Muscle of arm (tissue), 12 donors: ENCODE data around the gene CCDC175. TPM values are rescaled to one million over a fixed set of nuclear protein-coding genes. Genes with fewer than 3 reads are reported as not detected.
A peak's percentile ranks its signal among the peaks of the same experiment; 100 is the strongest.

Source experiments
- DNase-seq: peaks from one replicate; pipeline ENCODE4 v3.0.0-alpha.2; 2013
- polyA plus RNA-seq, 12 donors: library from polyadenylated mRNA; unstranded; fragments of 120-200 nt; gene quantifications; one replicate each; pipeline ENCODE4 v1.2.1, GENCODE V29; 2013; ENCODE audit not compliant: insufficient read length in 12 of 12

Gene CCDC175
- polyA plus RNA-seq, 12 donors, result not detected

DNA sequence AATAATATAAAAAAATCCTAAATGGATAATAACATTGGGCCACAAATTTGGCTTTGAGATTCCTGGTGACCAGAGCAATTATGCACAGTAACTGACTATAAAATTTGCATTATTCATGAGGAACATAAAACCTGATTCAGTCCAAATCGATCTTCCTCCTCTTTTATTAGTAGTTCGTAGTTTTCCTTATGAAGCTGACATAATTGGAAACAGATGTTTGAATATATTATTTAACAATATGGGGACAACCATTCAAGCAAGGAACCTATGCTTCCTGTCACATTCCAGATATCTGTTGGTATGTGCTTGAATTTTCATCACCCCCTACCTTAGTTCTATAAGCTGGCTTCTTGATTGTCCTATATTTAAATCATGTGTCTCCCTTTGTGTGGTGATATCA is 34.9 kb downstream of the CCDC175 start:
- no peak for DNase-seq

- DNase-seq, result no peak
These were observed 35.8 kb downstream of the CCDC175 start for GRCh38 chr14:59540852-59541251.

DNA sequence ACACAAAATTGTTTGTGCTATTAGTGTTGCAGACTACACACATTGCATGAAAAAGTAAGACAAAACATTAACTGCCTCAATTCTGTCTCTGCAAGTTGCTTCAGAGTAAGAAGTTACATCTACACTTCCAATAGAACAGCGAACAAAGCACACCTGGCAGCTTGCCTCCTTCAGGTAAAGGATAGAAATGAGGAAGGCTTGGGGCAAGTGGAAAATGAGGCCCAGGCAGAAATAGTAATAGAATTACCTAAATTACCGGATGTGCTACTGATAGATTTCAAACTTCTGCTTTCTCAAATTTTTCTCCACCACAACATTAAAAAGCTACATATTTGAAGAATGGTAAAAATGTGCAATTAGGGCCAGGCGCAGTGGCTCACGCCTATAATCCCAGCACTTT is 37.7 kb downstream of the CCDC175 start:
- DNase-seq, result no peak

DNA sequence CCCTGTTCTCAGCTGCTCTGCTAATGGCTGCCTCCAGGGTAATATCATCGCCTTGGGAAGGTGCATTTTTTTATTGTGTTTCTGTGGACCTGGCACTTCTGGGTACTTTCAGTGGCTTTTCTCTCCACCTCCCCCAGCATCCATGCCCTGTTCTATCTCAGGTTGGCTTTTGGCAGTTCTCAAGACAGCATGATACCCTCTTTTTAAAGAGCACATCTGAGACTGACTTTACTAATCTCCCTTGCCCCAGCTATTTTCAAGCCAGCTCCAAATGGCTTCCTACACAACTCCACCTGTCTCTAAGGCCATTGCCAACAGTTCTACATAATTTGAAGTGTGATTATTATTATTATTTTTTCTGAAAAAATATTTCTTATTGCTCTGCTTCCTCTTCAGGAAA is 39.1 kb downstream of the CCDC175 start:
- no peak for DNase-seq

DNA sequence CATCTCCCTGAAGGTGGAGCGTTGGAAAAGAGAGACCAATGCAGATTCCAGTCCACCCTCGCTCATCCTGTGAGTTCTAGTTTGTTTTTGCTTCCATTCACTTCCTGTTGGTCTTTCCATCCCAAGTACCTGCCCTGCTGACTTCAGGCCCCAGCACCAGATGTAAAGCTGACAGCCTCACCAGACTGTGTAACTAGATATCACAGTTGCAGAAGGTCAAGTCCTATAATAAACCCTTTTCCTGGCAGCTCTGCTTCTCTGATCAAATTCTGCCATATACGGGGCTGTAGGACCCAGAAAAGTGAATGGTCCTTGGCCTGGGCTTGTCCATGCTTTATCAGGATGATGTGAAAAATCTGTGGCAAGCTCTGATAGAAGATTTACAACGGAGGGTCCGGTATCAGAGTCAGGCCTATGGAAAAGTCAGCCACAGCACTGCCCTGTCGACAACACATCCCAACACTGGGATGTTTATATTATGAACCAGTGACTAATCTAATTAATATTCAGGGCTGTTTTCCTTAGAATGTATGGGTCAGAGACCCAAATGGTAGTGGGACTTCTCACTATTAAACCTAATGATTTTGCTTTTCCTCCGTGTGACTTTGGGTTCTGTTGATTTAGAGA is 42.1 kb downstream of the CCDC175 start:
- no peak for DNase-seq

- DNase-seq, result no peak
These were observed 44.2 kb downstream of the CCDC175 start for GRCh38 chr14:59532419-59532818.

DNA sequence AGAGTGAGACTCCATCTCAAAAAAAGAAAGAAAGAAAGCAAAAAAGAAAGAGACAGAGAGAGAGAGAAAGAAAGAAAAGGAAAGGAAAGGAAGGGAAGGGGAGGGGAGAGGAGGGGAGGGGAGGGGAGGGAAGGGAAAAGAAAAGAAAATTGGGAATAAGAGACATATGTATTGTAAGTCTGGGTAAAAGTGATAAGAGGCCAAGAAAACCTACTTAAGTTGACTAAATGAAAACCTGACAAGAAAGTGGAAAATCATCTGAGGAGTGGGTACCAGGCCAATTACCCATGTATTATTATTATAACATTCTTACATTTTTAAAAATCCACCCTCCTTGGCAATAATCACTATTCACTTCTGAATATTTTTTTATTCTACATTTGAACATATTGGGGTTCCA is 46.3 kb downstream of the CCDC175 start:
- DNase-seq, result no peak

GRCh38 chr14:59529189-59529588 is 47.4 kb downstream of the CCDC175 start:
- DNase-seq, result no peak

DNA sequence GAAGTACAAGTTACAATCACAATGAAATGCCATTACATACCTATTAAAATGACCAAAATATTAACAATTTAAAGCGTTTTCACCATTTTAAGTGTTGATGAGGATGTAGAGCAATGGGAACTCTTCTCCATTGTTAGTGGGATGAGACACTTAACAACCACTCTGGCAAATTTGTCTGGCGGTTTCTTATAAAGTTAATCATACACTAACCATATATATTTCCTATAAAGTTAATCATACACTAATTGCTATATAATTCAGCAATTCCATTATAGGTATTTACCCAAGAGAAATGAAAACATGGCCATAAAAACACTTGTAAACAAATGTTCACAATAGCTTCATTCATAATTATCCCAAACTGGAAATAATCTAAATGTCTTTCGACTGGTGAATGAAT is 56.4 kb downstream of the CCDC175 start:
- DNase-seq, result no peak

- no peak for DNase-seq
These were observed 64.6 kb downstream of the CCDC175 start for GRCh38 chr14:59511916-59512575.

GRCh38 chr14:59510966-59511365 is 65.6 kb downstream of the CCDC175 start:
- no peak for DNase-seq

DNA sequence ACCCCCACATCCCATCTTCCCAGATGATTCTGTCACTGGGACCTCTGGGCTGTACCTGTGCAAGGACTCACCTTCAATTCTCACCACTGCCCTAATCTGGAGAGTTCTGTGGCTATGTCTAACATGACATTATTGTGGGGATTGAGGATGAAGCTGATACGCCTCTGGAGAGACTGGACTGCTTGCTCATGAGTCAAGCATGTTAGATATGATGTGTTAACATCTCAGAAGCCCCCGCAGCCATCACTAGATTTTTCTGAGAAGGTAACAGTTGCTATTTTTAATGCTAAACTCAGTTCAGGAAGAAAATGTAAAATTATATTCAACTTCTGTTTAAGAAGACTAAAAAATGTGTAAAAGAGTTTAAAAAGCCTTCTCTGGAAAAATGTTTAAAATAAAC is 66.6 kb downstream of the CCDC175 start:
- no peak for DNase-seq

- no peak for DNase-seq
These were observed 67.5 kb downstream of the CCDC175 start for GRCh38 chr14:59509101-59509500.

DNA sequence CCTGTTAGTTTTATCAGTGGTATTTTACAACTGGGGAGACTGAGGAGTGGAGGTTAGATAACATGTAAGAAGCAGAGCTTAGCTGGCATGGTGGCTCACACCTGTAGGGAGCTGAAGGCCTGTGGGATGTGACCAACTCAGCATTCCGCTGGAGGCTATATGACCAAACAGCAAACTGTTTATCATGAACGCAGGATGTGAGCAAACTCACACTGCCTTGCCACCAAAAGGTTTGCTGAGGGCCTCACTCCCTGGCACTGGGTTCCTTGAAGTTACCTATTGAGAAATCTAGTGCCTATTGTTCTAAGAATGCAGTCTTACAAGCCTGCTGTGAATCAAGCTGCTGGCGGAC is 68.9 kb downstream of the CCDC175 start:
- DNase-seq, result no peak

DNA sequence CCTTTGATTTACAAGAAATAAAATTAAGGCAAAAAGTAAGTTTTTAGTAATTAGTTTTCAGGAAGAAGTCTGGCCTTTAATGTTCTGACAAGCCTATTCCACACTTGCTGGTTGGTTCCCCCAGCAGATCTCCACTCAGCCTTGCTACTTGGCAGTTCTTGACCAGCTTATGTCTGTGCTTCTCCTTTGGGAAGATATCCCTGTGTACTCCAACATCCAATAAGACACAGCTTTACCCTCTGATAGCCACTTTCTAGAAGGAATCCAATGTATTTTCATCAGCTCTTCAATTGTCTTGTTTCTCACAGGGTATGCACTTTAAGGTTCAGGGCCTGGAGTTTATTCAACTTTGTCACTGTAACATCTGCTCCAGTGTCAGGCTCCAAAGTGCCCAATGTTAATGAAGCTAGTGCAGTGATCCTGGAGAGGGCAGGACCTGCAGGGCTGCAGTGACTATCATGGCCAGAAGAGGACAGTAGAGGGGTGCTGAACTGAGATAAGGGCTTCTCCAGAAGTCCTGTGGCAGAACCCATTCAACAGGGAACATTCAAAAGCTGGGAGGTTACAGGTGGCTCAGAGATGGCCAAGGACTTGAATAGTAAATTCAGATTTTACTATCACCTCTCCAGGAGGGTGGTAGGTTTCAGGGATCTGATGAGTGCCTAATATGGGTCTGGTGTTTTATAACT is 69.4 kb downstream of the CCDC175 start:
- DNase-seq, result peak; percentile 26

- DNase-seq, result no peak
These were observed 73.4 kb downstream of the CCDC175 start for GRCh38 chr14:59503256-59503655.

- DNase-seq, result no peak
These were observed 75.9 kb downstream of the CCDC175 start for GRCh38 chr14:59500732-59501131.

DNA sequence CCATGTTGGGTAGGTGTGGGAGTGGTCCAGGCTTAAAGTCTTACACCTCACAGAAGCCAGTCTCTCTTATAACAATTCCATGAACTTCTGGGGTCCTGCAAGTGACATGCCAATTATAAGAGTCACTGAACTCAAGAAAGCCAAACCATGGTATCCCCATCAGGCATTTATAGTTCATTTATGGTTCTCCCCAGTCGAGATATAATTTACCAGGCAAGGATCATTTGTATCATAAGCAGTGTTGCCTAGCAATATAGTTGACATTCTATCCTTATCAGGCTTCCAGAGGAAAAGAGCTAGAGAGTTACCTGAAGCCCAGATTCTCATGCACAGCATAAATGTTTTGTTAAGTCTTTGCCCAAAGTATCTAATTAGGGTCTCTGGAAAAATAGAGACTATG is 84.2 kb downstream of the CCDC175 start:
- no peak for DNase-seq

GRCh38 chr14:59490756-59491155 is 85.9 kb downstream of the CCDC175 start:
- no peak for DNase-seq

DNA sequence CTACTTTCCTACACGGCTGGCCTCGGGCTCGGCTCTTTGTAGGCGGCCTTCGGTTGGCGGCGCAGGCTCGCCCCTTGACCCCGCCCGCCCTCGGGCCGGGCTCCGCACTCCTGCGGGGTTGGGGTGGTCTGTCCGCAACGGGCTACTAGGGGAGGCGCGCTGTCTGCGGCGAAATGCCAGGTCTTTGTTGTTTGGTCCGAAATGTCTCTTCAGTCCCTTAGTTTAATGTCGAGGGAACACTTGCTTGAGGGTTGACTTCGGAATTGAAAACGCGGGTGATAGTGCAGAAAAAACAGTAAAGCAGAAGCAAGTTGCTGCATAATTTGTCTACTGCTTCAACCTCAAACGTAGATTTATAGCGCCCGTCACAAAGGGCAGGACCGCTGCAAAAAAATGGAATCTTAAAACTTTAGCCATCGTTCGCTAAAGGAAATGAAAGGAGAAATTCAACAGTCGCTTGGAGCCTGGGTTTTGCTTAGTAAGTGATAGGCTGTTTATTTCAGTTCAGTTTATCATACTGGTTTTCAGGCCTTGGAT is 91.9 kb downstream of the CCDC175 start:
- no peak for DNase-seq

- peak; percentile 97 for DNase-seq
These were observed 92.6 kb downstream of the CCDC175 start, which contains the start of the genes JKAMP and L3HYPDH for GRCh38 chr14:59483819-59484638. JKAMP (plus strand) TSS chr14:59484517; CDS start chr14:59484590, 73 bp downstream. L3HYPDH (minus strand) TSS chr14:59484408; CDS start chr14:59484316, 92 bp downstream.

DNA sequence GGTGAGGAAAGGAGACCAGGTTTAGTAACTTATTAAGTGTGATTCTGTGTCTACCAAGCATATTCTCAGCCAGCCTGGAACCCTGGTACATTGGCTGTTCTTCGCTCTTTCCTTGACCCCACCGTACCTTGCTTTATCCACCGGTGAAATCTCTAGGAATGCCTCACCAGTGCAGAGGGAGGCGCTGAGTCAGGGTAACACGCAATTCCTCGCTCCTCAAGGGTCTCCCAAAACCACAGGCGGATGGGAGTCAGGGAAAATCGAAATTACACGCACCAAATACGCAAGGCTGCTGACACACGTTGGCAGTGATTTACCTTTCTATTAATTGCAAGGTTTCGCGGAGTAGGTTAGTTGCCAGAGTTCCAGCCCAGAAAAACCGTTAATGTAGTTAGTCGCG is 93.2 kb downstream of the CCDC175 start:
- peak; percentile 37 for DNase-seq
